Neutrophil (primary cell): ENCODE data around the gene RDH8.

Experiments
- H3K27ac ChIP-seq: fragments of 200-600 bp; sonication (generic); 2 replicates; pipeline ENCODE4 v1.5.1; 2016; ENCODE audit warnings: mild to moderate bottlenecking, moderate library complexity
- H3K27me3 ChIP-seq: fragments of 200-600 bp; sonication (generic); 2 replicates; pipeline ENCODE4 v1.6.0; 2016; ENCODE audit warnings: mild to moderate bottlenecking
- H3K36me3 ChIP-seq: fragments of 200-600 bp; sonication (generic); 2 replicates; pipeline ENCODE4 v1.5.1; 2017
- H3K4me1 ChIP-seq, 2 experiments: fragments of 200-600 bp in 1 of 2; sonication (generic) in 1 of 2; 1 replicate in 1 of 2; 2 replicates in 1 of 2; pipeline versions ENCODE4 v1.5.1 to v1.6.1; 2013 to 2016; ENCODE audit warnings: low read depth in 1 of 2, low read length in 1 of 2, mild to moderate bottlenecking in 1 of 2, moderate library complexity in 1 of 2; ENCODE audit not compliant: control insufficient read depth in 1 of 2, insufficient read depth in 1 of 2
- H3K4me3 ChIP-seq, 2 experiments: fragments of 200-600 bp in 1 of 2; sonication (generic) in 1 of 2; 1 replicate in 1 of 2; 2 replicates in 1 of 2; pipeline ENCODE4 v1.5.1; 2013 to 2016; ENCODE audit warnings: low read depth in 1 of 2, low read length in 1 of 2, mild to moderate bottlenecking in 1 of 2, moderate library complexity in 1 of 2
- H3K9me3 ChIP-seq: fragments of 200-600 bp; sonication (generic); 2 replicates; pipeline ENCODE4 v1.5.1; 2016
- TF ChIP-seq, protein P1 (sequence below): fragments of 200-600 bp; sonication (generic); IDR thresholded peaks from 2 replicates; pipeline ENCODE4 v1.5.1; 2016; ENCODE audit warnings: antibody characterized with exemption

The RDH8 gene

DNA sequence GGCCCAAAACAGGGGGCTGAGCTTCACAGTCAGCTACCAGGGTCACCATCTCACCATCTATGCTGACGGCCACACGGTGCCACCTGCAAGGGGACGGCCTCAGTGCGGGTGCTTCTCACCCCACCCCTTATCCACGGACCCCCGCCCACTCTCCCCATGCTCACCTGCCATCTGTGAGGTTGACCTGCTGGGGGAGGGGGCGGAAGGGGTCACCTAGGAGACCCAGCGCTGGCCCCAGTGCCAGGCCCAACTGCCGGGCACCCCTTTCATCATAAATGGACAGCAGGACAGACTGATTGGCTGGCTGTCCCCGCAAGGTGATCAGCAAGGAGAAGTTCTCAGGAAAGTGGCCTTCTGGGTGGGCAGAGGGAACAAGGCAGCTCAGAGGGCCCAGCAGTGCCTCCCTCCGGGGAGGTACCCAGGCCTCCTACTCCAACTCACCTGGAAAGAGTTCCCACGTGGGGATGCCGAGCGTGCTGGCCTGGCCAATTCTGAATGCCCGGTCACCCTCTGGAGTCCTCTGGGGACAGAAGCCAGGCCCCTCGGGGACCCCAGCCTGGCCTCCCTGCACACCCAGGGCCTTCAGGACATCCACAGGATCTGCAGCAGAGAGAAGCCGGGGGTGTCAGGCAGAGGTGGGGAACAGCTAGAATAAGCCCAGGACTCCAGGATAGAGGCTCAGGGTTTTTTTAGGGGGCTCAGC lies 7.5 kb upstream of the RDH8 start:
- Histone ChIP-seq H3K36me3 (no peaks in the 10 kb centered on the region), H3K4me1 (no peaks in the 10 kb centered on the region), H3K9me3 (no peaks in the 10 kb centered on the region), H3K27ac (no peak overlapping the region), H3K4me3 (no peak overlapping the region), H3K27me3 (peaks cover 42% of the 10 kb centered on the region)
- TF ChIP-seq, protein P1, sequence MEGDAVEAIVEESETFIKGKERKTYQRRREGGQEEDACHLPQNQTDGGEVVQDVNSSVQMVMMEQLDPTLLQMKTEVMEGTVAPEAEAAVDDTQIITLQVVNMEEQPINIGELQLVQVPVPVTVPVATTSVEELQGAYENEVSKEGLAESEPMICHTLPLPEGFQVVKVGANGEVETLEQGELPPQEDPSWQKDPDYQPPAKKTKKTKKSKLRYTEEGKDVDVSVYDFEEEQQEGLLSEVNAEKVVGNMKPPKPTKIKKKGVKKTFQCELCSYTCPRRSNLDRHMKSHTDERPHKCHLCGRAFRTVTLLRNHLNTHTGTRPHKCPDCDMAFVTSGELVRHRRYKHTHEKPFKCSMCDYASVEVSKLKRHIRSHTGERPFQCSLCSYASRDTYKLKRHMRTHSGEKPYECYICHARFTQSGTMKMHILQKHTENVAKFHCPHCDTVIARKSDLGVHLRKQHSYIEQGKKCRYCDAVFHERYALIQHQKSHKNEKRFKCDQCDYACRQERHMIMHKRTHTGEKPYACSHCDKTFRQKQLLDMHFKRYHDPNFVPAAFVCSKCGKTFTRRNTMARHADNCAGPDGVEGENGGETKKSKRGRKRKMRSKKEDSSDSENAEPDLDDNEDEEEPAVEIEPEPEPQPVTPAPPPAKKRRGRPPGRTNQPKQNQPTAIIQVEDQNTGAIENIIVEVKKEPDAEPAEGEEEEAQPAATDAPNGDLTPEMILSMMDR, result no peak

GRCh38 chr19:10006335-10006708 lies 7.0 kb upstream of the RDH8 start:
- H3K4me3 ChIP-seq, result no peak overlapping the region

GRCh38 chr19:10006752-10007323 lies 6.4 kb upstream of the RDH8 start:
- Histone ChIP-seq H3K27ac (no peak overlapping the region), H3K4me3 (no peak overlapping the region), H3K27me3 (peaks cover 53% of the 10 kb centered on the region), H3K36me3 (no peaks in the 10 kb centered on the region), H3K4me1 (no peaks in the 10 kb centered on the region), H3K9me3 (no peaks in the 10 kb centered on the region)
- TF ChIP-seq, protein P1, result no peak

More at GRCh38 chr19:10006335-10006708, 7.0 kb upstream of the RDH8 start:
- Histone ChIP-seq H3K4me1 (no peaks in the 10 kb centered on the region), H3K27ac (no peak overlapping the region), H3K9me3 (no peaks in the 10 kb centered on the region), H3K36me3 (no peaks in the 10 kb centered on the region), H3K27me3 (peaks cover 47% of the 10 kb centered on the region)
- TF ChIP-seq, protein P1, result no peak

GRCh38 chr19:10007371-10008183 lies 5.7 kb upstream of the RDH8 start:
- H3K4me1 ChIP-seq, result no peaks in the 10 kb centered on the region
- TF ChIP-seq, protein P1, result no peak
- peaks cover 60% of the 10 kb centered on the region for H3K27me3 ChIP-seq
- H3K36me3 ChIP-seq, result no peaks in the 10 kb centered on the region
- H3K4me3 ChIP-seq, result no peak overlapping the region
- H3K9me3 ChIP-seq, result no peaks in the 10 kb centered on the region
- no peak overlapping the region for H3K27ac ChIP-seq

DNA sequence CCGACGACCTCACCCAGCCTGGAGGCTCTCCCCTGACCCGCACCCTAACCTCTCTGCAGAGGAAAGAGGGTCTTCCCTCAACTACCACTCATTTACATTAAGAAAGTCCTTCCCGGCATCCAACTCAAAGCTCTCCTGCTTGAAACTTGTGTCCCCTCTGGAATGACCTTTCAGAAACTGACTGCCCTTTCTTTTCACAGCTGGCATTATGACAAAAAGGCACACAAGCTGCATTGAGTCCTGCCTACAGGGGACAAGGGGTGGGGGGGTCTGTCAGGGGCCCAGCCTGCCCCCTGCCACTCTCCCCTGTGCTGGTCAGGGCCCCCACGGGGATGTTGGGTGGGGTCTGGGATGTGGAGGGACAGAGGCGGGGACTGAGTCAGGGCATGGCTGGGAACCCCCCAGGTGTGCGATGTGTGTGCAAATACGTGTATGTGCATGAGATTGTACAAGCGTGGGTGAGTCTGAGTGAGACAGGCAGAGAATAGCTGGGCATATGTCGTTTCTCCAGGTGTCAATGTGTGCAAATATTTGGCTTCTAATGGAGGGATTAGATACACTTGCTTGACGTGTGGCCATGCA lies 5.0 kb upstream of the RDH8 start:
- H3K4me1 ChIP-seq, result no peaks in the 10 kb centered on the region
- TF ChIP-seq, protein P1, result no peak
- H3K9me3 ChIP-seq, result no peaks in the 10 kb centered on the region
- H3K27ac ChIP-seq, result no peak overlapping the region
- no peak overlapping the region for H3K4me3 ChIP-seq
- peaks cover 67% of the 10 kb centered on the region for H3K27me3 ChIP-seq
- H3K36me3 ChIP-seq, result no peaks in the 10 kb centered on the region
